Measurements from ENCODE around the gene FGF2.
"Not testable (repeated sequence)": the region's sequence is repeated elsewhere in the genome, so short reads cannot be mapped to it uniquely, and the experiment has no call there.

Gene FGF2

GRCh38 chr4:122814426-122814825 lies 12.2 kb upstream of the FGF2 start:
- peak; percentile 82 for ATAC-seq

GRCh38 chr4:122815248-122815647 lies 11.4 kb upstream of the FGF2 start:
- DNase-seq (no peak), ATAC-seq (no peak)

More at GRCh38 chr4:122814426-122814825, 12.2 kb upstream of the FGF2 start:
- no peak for DNase-seq

- DNase-seq (no peak), ATAC-seq (no peak)
These were observed 10.2 kb upstream of the FGF2 start for GRCh38 chr4:122816476-122816875.

GRCh38 chr4:122819708-122820449 lies 6.8 kb upstream of the FGF2 start:
- DNase-seq (no peak), ATAC-seq (no peak)

- DNase-seq (no peak), ATAC-seq (no peak)
These were observed 5.5 kb upstream of the FGF2 start for GRCh38 chr4:122821092-122821491.

GRCh38 chr4:122822466-122822865 lies 4.2 kb upstream of the FGF2 start:
- DNase-seq (no peak), ATAC-seq (no peak)

GRCh38 chr4:122823476-122823875 lies 3.2 kb upstream of the FGF2 start:
- ATAC-seq (no peak), DNase-seq (no peak)

GRCh38 chr4:122824616-122825015 lies 2.0 kb upstream of the FGF2 start:
- no peak for ATAC-seq

GRCh38 chr4:122826079-122826527 lies 528 bp upstream of the FGF2 start:
- DNase-seq = no peak
- no peak for ATAC-seq

More at GRCh38 chr4:122824616-122825015, 2.0 kb upstream of the FGF2 start:
- DNase-seq = no peak

GRCh38 chr4:122827258-122827878 lies 737 bp downstream of the FGF2 start:
- DNase-seq = peak; percentile 33
- peak; percentile 30 for ATAC-seq

GRCh38 chr4:122827879-122828601 lies 1.4 kb downstream of the FGF2 start:
- DNase-seq (peak; percentile 24), ATAC-seq (peak; percentile 73)

- ATAC-seq (no peak), DNase-seq (no peak)
These were observed 3.9 kb downstream of the FGF2 start for GRCh38 chr4:122830426-122831095.

GRCh38 chr4:122831515-122832196 lies 5.0 kb downstream of the FGF2 start:
- DNase-seq = no peak
- no peak for ATAC-seq

- ATAC-seq (no peak), DNase-seq (no peak)
These were observed 6.1 kb downstream of the FGF2 start for GRCh38 chr4:122832732-122833131.

GRCh38 chr4:122833999-122834398 lies 7.4 kb downstream of the FGF2 start:
- ATAC-seq (no peak), DNase-seq (no peak)

GRCh38 chr4:122836941-122837340 lies 10.3 kb downstream of the FGF2 start:
- ATAC-seq (no peak), DNase-seq (no peak)

GRCh38 chr4:122838034-122838433 lies 11.4 kb downstream of the FGF2 start:
- ATAC-seq (no peak), DNase-seq (no peak)

- DNase-seq (no peak), ATAC-seq (no peak)
These were observed 15.8 kb downstream of the FGF2 start for GRCh38 chr4:122842392-122842791.

GRCh38 chr4:122842984-122843531 lies 16.4 kb downstream of the FGF2 start:
- ATAC-seq = no peak
- no peak for DNase-seq

GRCh38 chr4:122844391-122844790 lies 17.8 kb downstream of the FGF2 start:
- not testable (repeated sequence) for DNase-seq, ATAC-seq

- no peak for ATAC-seq
- no peak for DNase-seq
These were observed 18.4 kb downstream of the FGF2 start for GRCh38 chr4:122845066-122845465.

GRCh38 chr4:122845760-122846159 lies 19.1 kb downstream of the FGF2 start:
- no peak for DNase-seq
- ATAC-seq = no peak

Measured in stimulated activated naive CD8-positive, alpha-beta T cell treated with anti-CD3 and anti-CD28 coated beads, Interleukin-15, Interleukin-2, amounts not matched to agents 100 U/mL and 50 U/mL, for 24 hours (primary cell).